K562 (cell line): ENCODE measurements around the gene DIPK1B. TPM values are rescaled to one million over a fixed set of nuclear protein-coding genes. Genes with fewer than 3 reads are reported as not detected.

Source experiments
- CXXC5 ChIP-seq: fragments of 250-450 bp; sonication (Bioruptor Pico); IDR thresholded peaks from 2 replicates; pipeline ENCODE4 v1.8.0; 2022; ENCODE audit warnings: inconsistent platforms, mild to moderate bottlenecking, moderate library complexity
- ZNF239 ChIP-seq: fragments of 250-450 bp; sonication (Bioruptor Pico); IDR thresholded peaks from 2 replicates; pipeline ENCODE4 v1.4.0; 2020; ENCODE audit warnings: mild to moderate bottlenecking
- polyA plus RNA-seq, 8 experiments: library from polyadenylated mRNA; depleted of rRNA in 4 of 8; stranded (reverse) in 5 of 8; unstranded in 3 of 8; fragments of >200 nt; fragmentation: Nextera tagmentation in 2 of 8; fragmentation: Illumina TruSeq in 1 of 8; extraction: Ambion mirVana in 2 of 8; extraction: Trizol in 1 of 8; gene quantifications; 2 replicates each; pipeline versions ENCODE4 v1.2.1 to v1.2.3, GENCODE V29; 2011 to 2014; ENCODE audit warnings: inconsistent platforms in 1 of 8, missing spikeins in 1 of 8
- total RNA-seq, 7 experiments: library from RNA; depleted of rRNA in 6 of 7; stranded (reverse); fragments of >200 nt in 6 of 7; fragmentation: Illumina TruSeq in 2 of 7; extraction: Trizol in 2 of 7; gene quantifications; 2 replicates each; pipeline versions ENCODE4 v1.2.1 to v1.2.3, GENCODE V29; 2011 to 2021; ENCODE audit warnings: low replicate concordance in 1 of 7
- TF ChIP-seq, protein P1 (sequence below): fragments of 250-450 bp; sonication (Bioruptor Pico); IDR thresholded peaks from 2 replicates; pipeline ENCODE4 v1.5.0; 2020; ENCODE audit warnings: mild to moderate bottlenecking, borderline replicate concordance
- TF ChIP-seq, protein P2 (sequence below): sonication (generic); formaldehyde crosslinking; IDR thresholded peaks from 2 replicates; pipeline ENCODE4 v1.8.1; 2023; ENCODE audit warnings: missing genetic modification reagents, mild to moderate bottlenecking, borderline replicate concordance
- TF ChIP-seq, protein P3 (sequence below): fragments of 450-650 bp; IDR thresholded peaks from 2 replicates; pipeline ENCODE4 v1.6.1; 2016; ENCODE audit warnings: mild to moderate bottlenecking

The DIPK1B gene
- total and polyA plus RNA-seq, 9 of the 15 experiments (the other 6 are each of a cell fraction or from before 2014, with no cell fraction given): 0.08 to 22.3 (median 5.9) TPM

DNA sequence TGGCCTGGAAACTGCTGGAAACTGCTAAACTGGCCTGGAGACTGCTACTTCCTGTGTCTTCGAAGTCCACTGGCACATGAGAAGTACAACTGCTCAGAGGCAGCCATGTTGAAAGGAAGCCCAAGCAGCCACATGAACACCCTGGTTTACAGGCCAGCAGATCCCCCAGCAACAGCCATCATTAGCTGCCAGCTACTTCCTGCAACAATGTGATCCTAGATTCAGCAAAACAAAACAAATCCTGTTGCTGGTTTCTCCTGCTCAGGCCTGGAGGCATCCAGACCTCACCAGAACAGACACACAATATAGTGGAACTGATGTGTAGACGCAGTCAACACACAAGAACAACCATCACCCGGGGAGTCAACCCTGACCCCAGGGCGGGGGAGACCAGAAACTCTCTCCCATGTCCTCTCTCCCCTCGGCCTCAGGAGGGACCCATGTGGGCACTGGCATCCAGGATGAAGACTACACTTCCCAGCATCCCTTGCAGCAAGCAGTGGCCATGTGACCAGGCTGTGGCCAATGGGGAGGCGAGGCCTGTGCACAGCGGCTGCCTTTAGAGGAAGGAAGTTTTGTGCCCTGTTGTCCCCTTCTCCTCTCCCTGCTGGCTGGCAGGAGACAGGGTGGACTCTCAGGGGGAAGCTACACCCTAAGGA lies 61.1 kb downstream of the DIPK1B start (continued):
- TF ChIP-seq, protein P1, sequence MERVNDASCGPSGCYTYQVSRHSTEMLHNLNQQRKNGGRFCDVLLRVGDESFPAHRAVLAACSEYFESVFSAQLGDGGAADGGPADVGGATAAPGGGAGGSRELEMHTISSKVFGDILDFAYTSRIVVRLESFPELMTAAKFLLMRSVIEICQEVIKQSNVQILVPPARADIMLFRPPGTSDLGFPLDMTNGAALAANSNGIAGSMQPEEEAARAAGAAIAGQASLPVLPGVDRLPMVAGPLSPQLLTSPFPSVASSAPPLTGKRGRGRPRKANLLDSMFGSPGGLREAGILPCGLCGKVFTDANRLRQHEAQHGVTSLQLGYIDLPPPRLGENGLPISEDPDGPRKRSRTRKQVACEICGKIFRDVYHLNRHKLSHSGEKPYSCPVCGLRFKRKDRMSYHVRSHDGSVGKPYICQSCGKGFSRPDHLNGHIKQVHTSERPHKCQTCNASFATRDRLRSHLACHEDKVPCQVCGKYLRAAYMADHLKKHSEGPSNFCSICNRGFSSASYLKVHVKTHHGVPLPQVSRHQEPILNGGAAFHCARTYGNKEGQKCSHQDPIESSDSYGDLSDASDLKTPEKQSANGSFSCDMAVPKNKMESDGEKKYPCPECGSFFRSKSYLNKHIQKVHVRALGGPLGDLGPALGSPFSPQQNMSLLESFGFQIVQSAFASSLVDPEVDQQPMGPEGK (CRISPR knock-in tag): no peak
- TF ChIP-seq, protein P2, sequence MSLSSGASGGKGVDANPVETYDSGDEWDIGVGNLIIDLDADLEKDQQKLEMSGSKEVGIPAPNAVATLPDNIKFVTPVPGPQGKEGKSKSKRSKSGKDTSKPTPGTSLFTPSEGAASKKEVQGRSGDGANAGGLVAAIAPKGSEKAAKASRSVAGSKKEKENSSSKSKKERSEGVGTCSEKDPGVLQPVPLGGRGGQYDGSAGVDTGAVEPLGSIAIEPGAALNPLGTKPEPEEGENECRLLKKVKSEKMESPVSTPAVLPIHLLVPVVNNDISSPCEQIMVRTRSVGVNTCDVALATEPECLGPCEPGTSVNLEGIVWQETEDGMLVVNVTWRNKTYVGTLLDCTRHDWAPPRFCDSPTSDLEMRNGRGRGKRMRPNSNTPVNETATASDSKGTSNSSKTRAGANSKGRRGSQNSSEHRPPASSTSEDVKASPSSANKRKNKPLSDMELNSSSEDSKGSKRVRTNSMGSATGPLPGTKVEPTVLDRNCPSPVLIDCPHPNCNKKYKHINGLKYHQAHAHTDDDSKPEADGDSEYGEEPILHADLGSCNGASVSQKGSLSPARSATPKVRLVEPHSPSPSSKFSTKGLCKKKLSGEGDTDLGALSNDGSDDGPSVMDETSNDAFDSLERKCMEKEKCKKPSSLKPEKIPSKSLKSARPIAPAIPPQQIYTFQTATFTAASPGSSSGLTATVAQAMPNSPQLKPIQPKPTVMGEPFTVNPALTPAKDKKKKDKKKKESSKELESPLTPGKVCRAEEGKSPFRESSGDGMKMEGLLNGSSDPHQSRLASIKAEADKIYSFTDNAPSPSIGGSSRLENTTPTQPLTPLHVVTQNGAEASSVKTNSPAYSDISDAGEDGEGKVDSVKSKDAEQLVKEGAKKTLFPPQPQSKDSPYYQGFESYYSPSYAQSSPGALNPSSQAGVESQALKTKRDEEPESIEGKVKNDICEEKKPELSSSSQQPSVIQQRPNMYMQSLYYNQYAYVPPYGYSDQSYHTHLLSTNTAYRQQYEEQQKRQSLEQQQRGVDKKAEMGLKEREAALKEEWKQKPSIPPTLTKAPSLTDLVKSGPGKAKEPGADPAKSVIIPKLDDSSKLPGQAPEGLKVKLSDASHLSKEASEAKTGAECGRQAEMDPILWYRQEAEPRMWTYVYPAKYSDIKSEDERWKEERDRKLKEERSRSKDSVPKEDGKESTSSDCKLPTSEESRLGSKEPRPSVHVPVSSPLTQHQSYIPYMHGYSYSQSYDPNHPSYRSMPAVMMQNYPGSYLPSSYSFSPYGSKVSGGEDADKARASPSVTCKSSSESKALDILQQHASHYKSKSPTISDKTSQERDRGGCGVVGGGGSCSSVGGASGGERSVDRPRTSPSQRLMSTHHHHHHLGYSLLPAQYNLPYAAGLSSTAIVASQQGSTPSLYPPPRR (CRISPR knock-in tag): no peak
- TF ChIP-seq, protein P3, sequence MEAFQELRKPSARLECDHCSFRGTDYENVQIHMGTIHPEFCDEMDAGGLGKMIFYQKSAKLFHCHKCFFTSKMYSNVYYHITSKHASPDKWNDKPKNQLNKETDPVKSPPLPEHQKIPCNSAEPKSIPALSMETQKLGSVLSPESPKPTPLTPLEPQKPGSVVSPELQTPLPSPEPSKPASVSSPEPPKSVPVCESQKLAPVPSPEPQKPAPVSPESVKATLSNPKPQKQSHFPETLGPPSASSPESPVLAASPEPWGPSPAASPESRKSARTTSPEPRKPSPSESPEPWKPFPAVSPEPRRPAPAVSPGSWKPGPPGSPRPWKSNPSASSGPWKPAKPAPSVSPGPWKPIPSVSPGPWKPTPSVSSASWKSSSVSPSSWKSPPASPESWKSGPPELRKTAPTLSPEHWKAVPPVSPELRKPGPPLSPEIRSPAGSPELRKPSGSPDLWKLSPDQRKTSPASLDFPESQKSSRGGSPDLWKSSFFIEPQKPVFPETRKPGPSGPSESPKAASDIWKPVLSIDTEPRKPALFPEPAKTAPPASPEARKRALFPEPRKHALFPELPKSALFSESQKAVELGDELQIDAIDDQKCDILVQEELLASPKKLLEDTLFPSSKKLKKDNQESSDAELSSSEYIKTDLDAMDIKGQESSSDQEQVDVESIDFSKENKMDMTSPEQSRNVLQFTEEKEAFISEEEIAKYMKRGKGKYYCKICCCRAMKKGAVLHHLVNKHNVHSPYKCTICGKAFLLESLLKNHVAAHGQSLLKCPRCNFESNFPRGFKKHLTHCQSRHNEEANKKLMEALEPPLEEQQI: no peak
- TF ChIP-seq ZNF239 (CRISPR knock-in tag): no peak
- TF ChIP-seq CXXC5 (CRISPR knock-in tag): no peak
